Type B pancreatic cell (in vitro differentiated cells): ENCODE data around the gene FCER1G. TPM values are rescaled to one million over a fixed set of nuclear protein-coding genes. Genes with fewer than 3 reads are reported as not detected.

Experiments
- DNase-seq: peaks from one replicate; pipeline ENCODE4 v3.0.0; 2021; ENCODE audit warnings: mixed read lengths; ENCODE audit not compliant: unreplicated experiment; ENCODE audit errors: extremely low spot score
- H3K27ac Mint-ChIP-seq: 2 replicates; pipeline ENCODE4 v1.8.0; 2021; ENCODE audit warnings: mild to moderate bottlenecking, mixed read lengths
- H3K27me3 Mint-ChIP-seq: 2 replicates; pipeline ENCODE4 v1.8.0; 2021; ENCODE audit warnings: mixed read lengths
- H3K36me3 Mint-ChIP-seq: 2 replicates; pipeline ENCODE4 v1.8.0; 2021; ENCODE audit warnings: mixed read lengths
- H3K4me1 Mint-ChIP-seq: one replicate; pipeline ENCODE4 v1.8.0; 2021; ENCODE audit warnings: mixed read lengths; ENCODE audit not compliant: unreplicated experiment
- H3K4me3 Mint-ChIP-seq: 2 replicates; pipeline ENCODE4 v1.8.0; 2021; ENCODE audit warnings: mild to moderate bottlenecking, mixed read lengths
- H3K9me3 Mint-ChIP-seq: 2 replicates; pipeline ENCODE4 v1.8.0; 2021; ENCODE audit warnings: mixed read lengths
- CTCF ChIP-seq: fragments of 200-600 bp; sonication (generic); conservative IDR thresholded peaks from 2 replicates; pipeline ENCODE4 v1.5.0; 2021; ENCODE audit warnings: antibody characterized with exemption, mild to moderate bottlenecking
- total RNA-seq: library from RNA; stranded (reverse); gene quantifications from 2 replicates; pipeline ENCODE4 v1.2.1, GENCODE V29; 2021; ENCODE audit warnings: low replicate concordance

The FCER1G gene
- total RNA-seq, 1 donor from 2014 or later = 0.80 TPM

GRCh38 chr1:161175771-161176453, 39.2 kb upstream of the FCER1G start:
- Mint-ChIP-seq H3K4me3 (peak overlapping the region; percentile 100), H3K27ac (peak overlapping the region; percentile 98), H3K27me3 (no peaks in the 10 kb centered on the region), H3K9me3 (no peaks in the 10 kb centered on the region), H3K36me3 (peaks cover 21% of the 10 kb centered on the region), H3K4me1 (peaks cover 26% of the 10 kb centered on the region)
- no peak for TF ChIP-seq CTCF
- DNase-seq = no peak

GRCh38 chr1:161176468-161177111, 38.5 kb upstream of the FCER1G start:
- H3K36me3 Mint-ChIP-seq = peaks cover 21% of the 10 kb centered on the region
- no peaks in the 10 kb centered on the region for H3K9me3 Mint-ChIP-seq
- DNase-seq = no peak
- no peaks in the 10 kb centered on the region for H3K27me3 Mint-ChIP-seq
- peaks cover 26% of the 10 kb centered on the region for H3K4me1 Mint-ChIP-seq
- H3K27ac Mint-ChIP-seq = peak overlapping the region; percentile 98
- H3K4me3 Mint-ChIP-seq = peak overlapping the region; percentile 100
- TF ChIP-seq CTCF = no peak

- DNase-seq = peak; percentile 95
- peak within 1 kb of the TSS; percentile 100 for H3K4me3 Mint-ChIP-seq
- H3K4me1 Mint-ChIP-seq = peaks cover 26% of the 10 kb centered on the region
- no peaks in the 10 kb centered on the region for H3K27me3 Mint-ChIP-seq
- TF ChIP-seq CTCF = peak; percentile 31
- H3K9me3 Mint-ChIP-seq = no peaks in the 10 kb centered on the region
- peaks cover 21% of the 10 kb centered on the region for H3K36me3 Mint-ChIP-seq
- peak within 1 kb of the TSS; percentile 98 for H3K27ac Mint-ChIP-seq
Observed at GRCh38 chr1:161177112-161177935, 37.8 kb upstream of the FCER1G start, which contains the start of gene B4GALT3. Gene B4GALT3 (minus strand): TSS chr1:161177507. CDS start chr1:161176060, 1,447 bp downstream.

- Mint-ChIP-seq H3K9me3 (no peaks in the 10 kb centered on the region), H3K27me3 (no peaks in the 10 kb centered on the region), H3K4me1 (peaks cover 26% of the 10 kb centered on the region), H3K4me3 (peak overlapping the region; percentile 100), H3K27ac (peak overlapping the region; percentile 98), H3K36me3 (peaks cover 18% of the 10 kb centered on the region)
- no peak for DNase-seq
- peak; percentile 6 for TF ChIP-seq CTCF
Observed at GRCh38 chr1:161177936-161178244, 37.2 kb upstream of the FCER1G start.

- Mint-ChIP-seq H3K9me3 (no peaks in the 10 kb centered on the region), H3K4me3 (peak overlapping the region; percentile 75), H3K27ac (peak overlapping the region; percentile 94), H3K4me1 (peaks cover 26% of the 10 kb centered on the region), H3K27me3 (no peaks in the 10 kb centered on the region), H3K36me3 (peaks cover 7% of the 10 kb centered on the region)
- TF ChIP-seq CTCF = no peak
- DNase-seq = no peak
Observed at GRCh38 chr1:161179698-161180097, 35.4 kb upstream of the FCER1G start.
